HG03457 (cell line): Measurements from ENCODE around the gene TTLL5.

Experiments used
- ATAC-seq: cut with Tn5 transposase; IDR thresholded peaks from one replicate; pipeline ENCODE4 v1.9.1; 2021; ENCODE audit warnings: moderate number of reproducible peaks; ENCODE audit not compliant: unreplicated experiment

TTLL5 gene

GRCh38 chr14:75783602-75784313, 122.7 kb downstream of the TTLL5 start:
- no peak for ATAC-seq

GRCh38 chr14:75784314-75784686, 123.3 kb downstream of the TTLL5 start:
- no peak for ATAC-seq

GRCh38 chr14:75793806-75794205, 132.8 kb downstream of the TTLL5 start:
- no peak for ATAC-seq

GRCh38 chr14:75794615-75795038, 133.6 kb downstream of the TTLL5 start:
- no peak for ATAC-seq

- no peak for ATAC-seq
These were observed 139.7 kb downstream of the TTLL5 start for GRCh38 chr14:75800792-75801191.

GRCh38 chr14:75802486-75802885, 141.4 kb downstream of the TTLL5 start:
- no peak for ATAC-seq

GRCh38 chr14:75803765-75804164, 142.7 kb downstream of the TTLL5 start:
- ATAC-seq: no peak

- no peak for ATAC-seq
These were observed 143.7 kb downstream of the TTLL5 start for GRCh38 chr14:75804570-75805275.

- ATAC-seq: no peak
These were observed 144.6 kb downstream of the TTLL5 start for GRCh38 chr14:75805646-75806045.

- no peak for ATAC-seq
These were observed 145.3 kb downstream of the TTLL5 start for GRCh38 chr14:75806352-75806832.

- no peak for ATAC-seq
These were observed 146.8 kb downstream of the TTLL5 start for GRCh38 chr14:75807667-75808360.

- no peak for ATAC-seq
These were observed 150.2 kb downstream of the TTLL5 start for GRCh38 chr14:75811136-75811829.

- ATAC-seq: no peak
These were observed 150.9 kb downstream of the TTLL5 start for GRCh38 chr14:75811872-75812499.

- ATAC-seq: no peak
These were observed 151.6 kb downstream of the TTLL5 start for GRCh38 chr14:75812622-75813021.

- ATAC-seq: no peak
These were observed 159.7 kb downstream of the TTLL5 start for GRCh38 chr14:75820761-75821160.

GRCh38 chr14:75821831-75822521, 160.9 kb downstream of the TTLL5 start:
- ATAC-seq: no peak

- ATAC-seq: no peak
These were observed 161.6 kb downstream of the TTLL5 start for GRCh38 chr14:75822522-75823141.

GRCh38 chr14:75823334-75823733, 162.3 kb downstream of the TTLL5 start:
- no peak for ATAC-seq

GRCh38 chr14:75824318-75824717, 163.3 kb downstream of the TTLL5 start:
- ATAC-seq: no peak

- no peak for ATAC-seq
These were observed 164.1 kb downstream of the TTLL5 start for GRCh38 chr14:75825147-75825592.
